Measurements from ENCODE around the gene CBLC.
A peak's percentile ranks its signal among the peaks of the same experiment; 100 is the strongest.

CBLC gene

DNA sequence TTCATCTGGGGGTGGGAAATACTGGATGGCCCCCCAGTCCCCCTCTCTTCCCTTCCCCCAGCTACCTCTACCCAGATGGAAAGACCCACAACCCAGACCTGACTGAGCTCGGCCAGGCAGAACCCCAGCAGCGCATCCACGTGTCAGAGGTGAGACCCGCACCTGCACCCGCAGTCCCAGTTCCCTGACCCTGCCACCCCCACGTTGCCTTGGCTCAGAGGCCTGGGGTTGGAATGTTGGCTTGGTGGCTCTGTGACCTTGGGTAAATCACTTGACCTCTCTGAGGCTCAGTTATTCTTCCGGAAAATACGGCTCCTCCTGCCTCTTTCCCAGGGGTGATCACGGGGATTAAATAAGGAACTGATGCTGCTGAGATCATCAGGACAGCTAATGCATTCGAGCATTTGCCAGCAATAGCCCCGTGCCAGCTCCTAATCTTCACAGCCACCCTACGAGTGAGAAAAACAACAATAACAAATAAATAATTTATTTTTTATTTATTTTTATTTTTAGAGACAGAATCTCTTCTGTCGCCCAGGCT, 12.3 kb downstream of the CBLC start:
- intact Hi-C loops (cut with DNase I), result no loop called here
- no peak for DNase-seq

DNA sequence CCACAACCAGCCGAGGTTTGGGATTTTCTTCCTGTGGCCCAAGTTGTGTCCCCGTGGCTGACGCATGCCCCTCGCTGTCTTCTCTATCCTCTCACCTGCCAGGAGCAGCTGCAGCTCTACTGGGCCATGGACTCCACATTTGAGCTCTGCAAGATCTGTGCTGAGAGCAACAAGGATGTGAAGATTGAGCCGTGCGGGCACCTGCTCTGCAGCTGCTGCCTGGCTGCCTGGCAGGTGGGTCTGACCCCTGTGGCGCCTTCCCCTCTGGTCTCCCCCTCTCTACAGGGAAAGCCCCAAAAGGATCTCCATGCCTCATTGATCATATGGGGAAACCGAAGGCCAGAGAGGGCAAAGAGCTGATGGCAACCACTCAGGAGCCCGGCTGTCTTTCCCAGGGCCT, 14.6 kb downstream of the CBLC start:
- intact Hi-C loops (cut with DNase I), result no loop called here
- DNase-seq, result no peak

DNA sequence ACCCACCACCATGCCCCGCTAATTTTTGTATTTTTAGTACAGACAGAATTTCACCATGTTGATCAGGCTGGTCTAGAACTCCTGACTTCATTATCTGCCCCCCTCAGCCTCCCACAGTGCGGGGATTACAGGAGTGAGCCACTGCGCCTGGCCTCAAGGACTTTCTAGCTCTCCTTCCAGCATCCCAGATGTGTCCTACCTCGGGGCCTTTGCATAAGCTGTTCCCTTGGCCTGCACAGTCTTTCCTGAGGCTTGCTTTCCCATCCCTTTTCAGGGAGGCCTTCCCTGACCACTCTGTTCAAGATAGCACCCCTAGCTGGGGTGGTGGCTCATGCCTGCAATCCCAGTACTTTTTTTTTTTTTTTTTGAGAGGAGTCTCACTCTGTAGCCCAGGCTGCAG, 16.9 kb downstream of the CBLC start:
- no peak for DNase-seq
- intact Hi-C loops (cut with DNase I), result loop anchor here (5.0 kb wide), 1 partner anchor 48 kb away; no protein-coding TSS in a partner anchor

DNA sequence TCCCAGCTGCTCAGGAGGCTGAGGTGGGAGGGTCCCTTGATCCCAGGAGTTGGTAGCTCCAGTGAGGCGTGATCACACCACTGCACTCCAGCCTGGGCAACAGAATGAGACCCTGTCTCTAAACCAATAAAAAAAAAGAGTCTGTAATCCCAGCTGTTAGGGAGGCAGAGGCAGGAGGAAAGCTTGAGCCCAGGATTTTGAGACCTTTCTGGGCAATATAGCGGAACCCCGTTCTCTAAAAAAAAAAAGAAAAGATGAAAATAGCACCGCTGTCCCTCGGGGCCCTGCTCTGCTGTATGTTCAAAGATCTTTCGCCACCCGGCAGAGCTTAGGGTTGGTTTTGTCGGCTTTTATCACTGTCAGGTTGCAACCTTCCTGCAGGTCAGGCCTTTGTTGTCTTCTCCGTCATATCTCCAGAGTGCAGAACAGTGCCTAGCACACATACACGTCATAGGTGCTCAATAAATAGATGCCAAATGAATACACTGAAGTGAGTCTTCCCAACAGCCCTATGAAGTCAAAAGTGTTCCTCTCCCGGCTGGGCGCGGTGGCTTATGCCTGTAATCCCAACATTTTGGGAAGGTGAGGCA, 17.8 kb downstream of the CBLC start:
- intact Hi-C loops (cut with DNase I), result loop anchor here (5.0 kb wide), 1 partner anchor 47 kb away; no protein-coding TSS in a partner anchor
- no peak for DNase-seq

DNA sequence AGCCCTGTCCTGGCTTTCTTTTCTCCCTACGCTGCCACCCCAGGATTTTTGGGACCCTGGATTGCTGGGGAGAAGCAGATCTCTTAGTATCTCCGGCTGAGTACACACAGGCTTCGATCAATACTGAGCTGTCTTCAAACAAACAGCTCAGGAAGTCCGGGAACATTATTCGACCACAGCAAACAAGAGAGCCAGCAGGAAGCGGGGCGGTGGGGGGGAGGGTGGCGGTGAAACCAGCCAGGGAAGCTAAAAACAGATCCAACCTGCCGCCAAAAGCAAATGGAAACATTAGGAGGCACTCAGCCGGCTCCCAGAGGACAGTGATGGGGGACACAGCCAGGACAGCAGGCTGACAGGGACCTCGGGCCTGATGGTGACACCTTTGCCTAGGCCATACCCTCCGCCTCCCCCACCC, 19.0 kb downstream of the CBLC start:
- DNase-seq, result peak in 2 of 42 donors; percentile 15 to 17
- intact Hi-C loops (cut with DNase I), result loop anchor here (5.0 kb wide), 1 partner anchor 46 kb away; no protein-coding TSS in a partner anchor

DNA sequence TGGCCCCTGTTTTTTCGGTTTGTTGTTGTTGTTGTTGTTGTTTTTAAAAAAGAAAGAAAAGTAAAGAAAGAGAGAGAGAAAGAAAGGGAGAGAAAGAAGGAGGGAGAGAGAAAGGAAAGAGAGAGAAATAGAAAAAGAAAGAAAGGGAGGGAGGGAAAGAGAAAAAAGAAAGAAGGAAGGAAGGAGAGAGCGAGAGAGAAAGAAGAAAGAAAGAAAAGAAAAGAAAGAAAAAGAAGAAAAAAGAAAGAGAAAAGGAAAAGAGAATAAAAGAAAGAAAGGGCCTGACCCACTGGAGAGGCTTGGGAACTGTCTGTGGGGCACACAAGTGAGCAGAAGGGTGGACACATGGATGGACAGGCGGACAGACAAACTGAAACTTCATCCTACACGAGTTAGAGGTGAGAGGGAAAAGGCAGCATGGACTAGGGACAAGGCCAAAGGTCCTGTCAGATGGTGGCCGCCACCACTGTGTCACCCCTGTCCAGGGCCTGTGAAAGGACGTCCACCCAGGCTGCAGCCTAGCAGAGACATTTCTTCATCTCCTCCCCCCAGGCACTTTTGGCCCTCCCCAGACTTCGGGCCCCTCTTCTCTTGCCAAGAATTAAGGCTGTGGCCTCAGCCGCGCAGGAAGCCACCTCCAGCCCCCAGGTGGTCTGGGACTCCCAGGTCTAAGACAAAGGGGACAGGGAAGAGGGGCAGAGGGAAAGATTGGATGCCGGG, 22.1 kb downstream of the CBLC start:
- intact Hi-C loops (cut with DNase I), result loop anchor here (5.0 kb wide), 1 partner anchor 43 kb away; no protein-coding TSS in a partner anchor
- no peak for DNase-seq

DNA sequence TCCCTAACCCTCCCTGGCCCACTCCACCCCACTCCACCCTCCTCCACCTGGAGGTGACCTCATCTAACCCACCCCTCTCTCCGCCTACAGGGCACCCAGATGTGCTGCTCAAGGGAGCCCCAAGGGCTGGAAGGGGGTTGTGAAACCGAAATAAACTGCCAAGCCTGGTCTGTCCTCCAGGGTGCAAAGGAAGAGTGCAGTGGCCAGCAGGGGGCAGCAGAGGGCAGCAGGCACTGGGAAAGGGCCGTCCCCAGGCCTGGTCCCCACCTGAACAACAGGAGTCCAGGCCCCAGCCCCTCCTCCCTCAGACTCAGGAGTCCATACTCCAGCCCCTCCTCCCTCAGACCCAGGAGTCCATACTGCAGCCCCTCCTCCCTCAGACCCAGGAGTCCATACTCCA, 22.8 kb downstream of the CBLC start:
- intact Hi-C loops (cut with DNase I), result no loop called here
- DNase-seq, result peak; percentile 29 to 90 (median 76)

DNA sequence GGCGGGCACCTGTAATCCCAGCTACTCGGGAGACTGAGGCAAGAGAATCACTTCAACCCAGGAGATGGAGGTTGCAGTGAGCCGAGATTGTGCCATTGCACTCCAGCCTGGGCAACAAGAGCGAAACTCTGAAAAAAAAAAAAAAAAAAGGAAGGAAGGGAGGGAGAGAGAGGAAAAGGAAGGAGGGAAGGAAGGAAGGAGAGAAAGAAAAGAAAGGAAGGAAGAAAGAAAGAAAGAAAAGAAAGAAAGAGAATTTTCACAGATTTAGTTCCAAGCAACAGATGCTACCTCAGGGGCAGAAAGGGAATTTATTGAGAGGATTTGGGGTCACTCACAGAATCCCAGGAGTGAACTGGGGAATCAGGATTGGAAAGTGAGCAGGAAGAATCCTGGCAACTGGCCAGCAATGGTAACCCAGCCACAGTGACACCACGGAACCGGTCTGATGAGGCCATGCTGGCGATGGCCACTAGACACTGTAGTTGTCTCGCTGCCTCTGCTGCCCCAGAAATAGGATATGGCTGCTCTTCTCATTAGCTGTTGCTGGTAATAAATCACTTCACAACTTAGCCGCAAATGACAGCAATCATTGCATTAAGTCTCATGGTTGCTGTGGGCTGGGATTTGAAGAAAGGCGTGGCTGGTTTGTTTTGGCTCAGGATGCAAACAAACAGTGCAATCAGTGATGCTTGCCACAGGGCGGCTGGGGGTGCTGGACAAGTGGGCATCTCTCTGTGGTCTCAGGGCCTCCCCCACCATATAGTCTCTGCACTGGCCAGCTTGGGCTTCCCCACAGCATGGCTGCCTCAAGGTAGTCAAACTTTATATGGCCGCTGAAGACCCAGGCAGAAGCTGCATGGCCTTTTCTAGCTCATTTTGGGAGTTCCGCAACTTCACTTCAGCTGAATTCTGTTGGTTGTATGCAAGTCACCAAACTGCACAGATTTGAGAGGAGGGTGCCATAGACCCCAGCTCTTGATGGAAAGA, 26.0 kb downstream of the CBLC start:
- intact Hi-C loops (cut with DNase I), result no loop called here
- no peak for DNase-seq

DNA sequence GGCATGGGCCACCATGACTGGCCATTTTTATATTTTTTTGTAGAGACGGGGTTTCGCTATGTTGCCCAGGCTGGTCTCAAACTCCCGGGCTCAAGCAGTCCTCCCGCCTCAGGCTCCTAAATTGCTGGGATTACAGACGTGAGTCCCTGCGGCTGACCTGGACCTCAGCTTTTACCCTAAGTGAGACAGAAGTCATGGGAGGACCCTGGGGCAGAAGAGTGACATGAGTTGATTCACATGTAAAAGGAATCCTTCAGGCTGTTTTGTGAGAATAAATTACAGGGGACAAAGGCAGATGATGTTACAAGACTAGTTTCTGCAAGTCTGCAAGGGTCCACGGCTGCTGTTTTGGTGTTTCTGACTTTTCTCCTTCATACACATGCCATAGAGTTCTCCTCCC, 28.6 kb downstream of the CBLC start:
- intact Hi-C loops (cut with DNase I), result no loop called here
- no peak for DNase-seq

DNA sequence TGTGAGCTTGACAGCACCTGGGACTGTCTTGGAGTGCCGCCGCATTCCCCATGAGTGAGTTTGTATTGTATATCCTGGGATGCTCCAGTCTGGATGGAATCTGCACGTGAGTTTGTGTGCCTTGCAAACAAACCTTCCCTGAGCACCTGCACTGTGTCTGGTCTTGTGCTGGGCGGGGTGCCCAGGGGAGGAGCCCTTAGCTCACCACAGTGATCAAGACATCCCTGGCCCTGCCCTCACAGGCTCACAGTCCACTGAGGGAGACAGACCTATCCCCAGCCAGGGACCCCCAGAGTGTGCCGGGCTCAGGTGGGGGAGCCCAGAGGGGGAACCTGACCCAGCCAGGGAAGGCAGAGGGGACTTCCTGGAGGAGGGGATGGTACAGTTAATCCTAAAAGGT, 29.5 kb downstream of the CBLC start:
- intact Hi-C loops (cut with DNase I), result no loop called here
- no peak for DNase-seq

DNA sequence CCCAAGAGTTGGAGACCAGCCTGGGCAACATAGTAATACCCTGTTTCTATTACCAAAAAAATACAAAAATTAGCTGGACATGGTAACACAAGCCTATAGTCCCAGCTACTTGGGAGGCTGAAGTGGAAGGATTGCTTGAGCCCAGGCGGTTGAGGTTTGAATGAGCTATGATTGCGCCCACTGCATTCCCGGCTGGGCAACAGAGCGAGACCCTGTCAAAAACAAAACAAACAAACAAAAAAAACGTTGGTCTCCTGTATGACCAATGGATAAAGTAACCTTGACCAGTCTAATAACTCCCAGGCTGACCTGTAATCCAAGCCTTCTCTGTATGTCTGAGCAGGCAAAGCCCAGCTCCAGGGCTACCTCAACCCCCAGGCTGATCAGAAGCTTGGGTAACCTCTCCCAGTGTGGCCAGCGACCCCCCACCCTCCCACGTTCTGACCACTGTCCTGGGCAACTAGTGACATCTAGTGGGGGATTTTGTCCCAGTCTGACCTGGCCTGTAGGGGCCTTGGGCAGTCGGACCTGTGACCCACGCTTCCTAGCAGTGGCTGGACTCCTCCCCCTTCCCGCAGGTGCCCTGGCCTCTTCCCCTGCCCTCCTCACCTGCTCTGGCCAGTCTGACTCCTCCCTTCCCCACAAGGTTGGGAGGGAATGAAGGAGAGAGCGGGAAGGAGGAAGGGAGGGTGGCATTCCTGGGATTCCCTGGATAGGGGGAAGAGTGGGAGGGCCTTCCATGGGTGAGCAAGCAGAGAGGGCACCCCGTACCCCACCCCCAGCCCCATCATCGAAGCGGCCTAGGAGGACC, 30.2 kb downstream of the CBLC start:
- peak in 25 of 42 donors; percentile 7 to 65 (median 25) for DNase-seq

DNA sequence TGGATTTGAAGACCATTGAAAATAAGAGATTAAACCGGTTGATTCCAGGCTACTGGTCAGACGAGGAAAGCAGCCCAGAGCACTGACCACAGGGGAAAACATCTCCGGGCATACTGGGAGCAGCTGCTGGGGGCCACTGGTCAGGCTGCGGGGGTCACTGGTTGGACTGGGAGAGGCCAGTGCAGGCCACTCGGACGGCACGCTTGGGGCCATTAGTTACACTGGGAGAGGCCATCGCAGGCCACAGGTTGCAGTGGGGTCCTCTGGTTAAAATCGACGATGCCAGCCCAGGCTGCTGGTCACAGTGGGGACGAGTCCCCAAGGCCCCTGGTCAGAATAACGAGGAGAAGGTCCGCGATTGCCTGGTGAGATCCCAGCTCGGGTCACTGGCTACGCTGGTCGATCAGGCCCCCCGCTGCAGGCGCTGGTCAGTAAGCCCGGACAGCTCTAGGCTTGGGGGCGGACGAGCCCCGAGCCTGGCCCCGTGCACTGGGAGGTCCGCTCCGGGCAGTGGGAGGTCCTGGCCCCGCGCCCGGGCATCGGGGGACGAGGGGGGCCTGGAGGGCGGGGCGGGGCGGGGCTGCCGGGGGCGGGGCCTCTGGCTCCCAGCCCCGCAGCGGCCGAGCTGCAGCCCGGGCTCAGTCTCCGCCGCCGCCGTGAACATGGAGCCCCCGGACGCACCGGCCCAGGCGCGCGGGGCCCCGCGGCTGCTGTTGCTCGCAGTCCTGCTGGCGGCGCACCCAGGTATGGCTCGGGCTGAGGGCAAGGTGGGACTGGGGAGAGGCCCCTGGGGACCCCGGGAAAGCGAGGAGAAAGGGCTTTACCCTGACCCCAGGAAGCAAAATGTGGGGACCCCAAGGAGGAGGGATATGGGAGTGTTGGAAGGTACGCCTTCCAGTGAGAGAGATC, 31.0 kb downstream of the CBLC start, which contains the start of gene BCAM:
Gene BCAM (plus strand): TSS at position 641 of the 909 bp plus-strand sequence. CDS start 22 bp downstream, at position 663.
- intact Hi-C loops (cut with DNase I), result no loop called here

More for the DNA sequence above, 30.2 kb downstream of the CBLC start:
- intact Hi-C loops (cut with DNase I), result no loop called here

DNA sequence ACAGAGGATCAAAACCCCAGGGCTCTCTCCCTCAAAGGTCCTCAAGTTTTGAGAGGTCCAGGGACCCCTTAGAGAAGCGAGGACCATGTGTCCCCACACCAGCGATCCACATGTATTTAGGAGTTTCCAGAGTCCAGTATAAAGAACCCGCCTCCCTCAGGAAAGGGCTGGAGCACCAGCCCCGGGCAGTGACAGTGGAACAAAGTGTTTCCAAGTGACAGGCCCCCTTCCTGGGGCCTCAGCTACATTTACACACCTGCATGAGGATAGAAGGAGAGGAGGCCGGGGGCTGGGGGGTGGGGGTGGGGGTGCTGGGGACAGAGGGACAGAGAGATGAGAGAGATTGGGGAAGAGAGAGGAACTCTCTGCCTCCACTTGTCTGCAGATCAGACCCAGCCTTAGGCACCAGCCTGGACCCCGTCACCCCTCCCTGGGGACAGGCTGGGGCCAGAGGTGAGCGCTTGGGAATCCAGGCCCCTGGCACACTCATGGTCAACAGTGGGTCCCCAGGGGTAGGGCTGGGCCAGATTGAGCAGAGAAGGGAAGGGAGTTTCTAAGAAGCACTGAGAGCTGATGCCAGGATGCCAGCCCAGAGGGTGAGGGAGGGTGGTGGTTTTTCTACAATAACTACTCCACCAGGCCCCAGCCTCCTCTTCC, 32.0 kb downstream of the CBLC start:
- intact Hi-C loops (cut with DNase I), result no loop called here
- DNase-seq, result no peak

More for the DNA sequence above, 31.0 kb downstream of the CBLC start, which contains the start of gene BCAM:
- peak in 40 of 42 donors; percentile 9 to 76 (median 51) for DNase-seq

DNA sequence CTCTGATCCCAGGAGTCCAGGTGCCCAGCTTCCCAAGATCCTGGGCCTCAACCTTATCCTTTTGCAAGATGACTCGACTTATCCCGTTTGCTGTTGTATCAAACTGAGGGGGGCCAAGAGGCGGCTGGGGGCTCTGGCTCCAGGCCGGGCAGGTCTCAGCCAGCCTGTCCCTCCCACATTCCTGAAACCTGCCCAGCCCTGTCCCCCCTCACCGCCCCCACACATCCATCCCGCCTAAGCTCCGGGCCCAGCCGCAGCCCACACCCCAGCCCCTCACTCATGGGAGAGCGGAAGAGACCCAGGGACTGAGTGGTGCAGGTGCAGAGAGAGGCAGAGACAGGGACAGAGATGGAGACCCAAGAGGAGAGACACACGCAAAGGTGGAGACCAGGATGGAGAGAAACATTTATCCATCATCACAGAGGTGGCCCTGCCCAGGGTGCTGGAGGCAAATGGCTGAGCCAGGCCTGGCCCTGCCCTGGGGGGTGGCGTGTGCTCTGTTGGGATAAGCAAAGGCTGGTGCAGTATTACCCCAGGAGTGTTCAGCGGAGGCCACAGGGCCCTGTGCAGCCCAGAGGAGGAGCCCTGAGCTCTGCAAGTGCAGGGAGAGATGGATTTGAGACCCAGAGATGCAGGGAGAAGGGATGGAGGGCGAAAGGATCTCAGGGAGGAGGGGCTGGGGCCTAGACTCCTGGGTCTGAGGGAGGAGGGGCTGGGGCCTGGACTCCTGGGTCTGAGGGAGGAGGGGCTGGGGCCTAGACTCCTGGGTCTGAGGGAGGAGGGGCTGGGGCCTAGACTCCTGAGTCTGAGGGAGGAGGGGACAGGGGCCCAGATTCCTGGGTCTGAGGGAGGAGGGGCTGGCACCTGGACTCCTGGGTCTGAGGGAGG, 32.8 kb downstream of the CBLC start:
- no peak for DNase-seq
- intact Hi-C loops (cut with DNase I), result no loop called here

DNA sequence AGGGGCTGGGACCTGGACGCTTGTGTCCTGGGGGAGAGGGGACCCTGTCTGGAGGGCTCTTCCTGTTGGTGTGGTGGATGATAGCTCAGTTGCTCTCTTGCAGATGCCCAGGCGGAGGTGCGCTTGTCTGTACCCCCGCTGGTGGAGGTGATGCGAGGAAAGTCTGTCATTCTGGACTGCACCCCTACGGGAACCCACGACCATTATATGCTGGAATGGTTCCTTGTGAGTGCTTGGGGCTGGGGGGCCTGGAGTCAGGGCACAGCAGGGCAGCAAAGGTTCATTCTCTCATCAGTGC, 33.4 kb downstream of the CBLC start:
- DNase-seq, result no peak
- intact Hi-C loops (cut with DNase I), result no loop called here

DNA sequence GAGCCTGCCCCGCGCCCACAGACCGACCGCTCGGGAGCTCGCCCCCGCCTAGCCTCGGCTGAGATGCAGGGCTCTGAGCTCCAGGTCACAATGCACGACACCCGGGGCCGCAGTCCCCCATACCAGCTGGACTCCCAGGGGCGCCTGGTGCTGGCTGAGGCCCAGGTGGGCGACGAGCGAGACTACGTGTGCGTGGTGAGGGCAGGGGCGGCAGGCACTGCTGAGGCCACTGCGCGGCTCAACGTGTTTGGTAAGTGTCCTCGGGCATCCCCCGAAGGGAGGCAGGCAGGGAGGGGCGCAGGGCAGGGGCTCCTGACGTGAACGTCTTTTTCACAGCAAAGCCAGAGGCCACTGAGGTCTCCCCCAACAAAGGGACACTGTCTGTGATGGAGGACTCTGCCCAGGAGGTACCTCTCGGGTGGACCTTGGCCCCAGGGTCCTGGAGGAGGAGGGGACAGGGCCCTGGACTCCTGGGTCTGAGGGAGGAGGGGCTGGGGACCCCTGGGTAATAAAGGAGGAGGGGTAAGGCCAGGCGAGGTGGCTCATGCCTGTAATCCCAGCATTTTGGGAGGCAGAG, 34.5 kb downstream of the CBLC start:
- no peak for DNase-seq
- intact Hi-C loops (cut with DNase I), result no loop called here
